Gastrocnemius medialis (tissue), 4 donors: ENCODE data around the gene KRT17.

Source experiments
- POLR2A ChIP-seq, 2 donors: fragments of 450-650 bp; IDR thresholded peaks; one replicate each; pipeline ENCODE4 v1.6.1; 2017; ENCODE audit warnings: antibody characterized with exemption in 2 of 2, mild to moderate bottlenecking in 2 of 2, moderate library complexity in 2 of 2
- TF ChIP-seq, protein P1 (sequence below), 5 experiments: fragments of 450-650 bp in 3 of 5; fragments of 200-600 bp in 2 of 5; sonication (generic) in 2 of 5; IDR thresholded peaks in 4 of 5; conservative IDR thresholded peaks in 1 of 5; 1 replicate in 4 of 5; 2 replicates in 1 of 5; pipeline ENCODE4 v1.5.1; 2016 to 2019; ENCODE audit warnings: antibody characterized with exemption in 5 of 5, mild to moderate bottlenecking in 3 of 5, moderate library complexity in 3 of 5

GRCh38 chr17:41581366-41582060, 42.9 kb downstream of the KRT17 start:
- TF ChIP-seq, protein P1, sequence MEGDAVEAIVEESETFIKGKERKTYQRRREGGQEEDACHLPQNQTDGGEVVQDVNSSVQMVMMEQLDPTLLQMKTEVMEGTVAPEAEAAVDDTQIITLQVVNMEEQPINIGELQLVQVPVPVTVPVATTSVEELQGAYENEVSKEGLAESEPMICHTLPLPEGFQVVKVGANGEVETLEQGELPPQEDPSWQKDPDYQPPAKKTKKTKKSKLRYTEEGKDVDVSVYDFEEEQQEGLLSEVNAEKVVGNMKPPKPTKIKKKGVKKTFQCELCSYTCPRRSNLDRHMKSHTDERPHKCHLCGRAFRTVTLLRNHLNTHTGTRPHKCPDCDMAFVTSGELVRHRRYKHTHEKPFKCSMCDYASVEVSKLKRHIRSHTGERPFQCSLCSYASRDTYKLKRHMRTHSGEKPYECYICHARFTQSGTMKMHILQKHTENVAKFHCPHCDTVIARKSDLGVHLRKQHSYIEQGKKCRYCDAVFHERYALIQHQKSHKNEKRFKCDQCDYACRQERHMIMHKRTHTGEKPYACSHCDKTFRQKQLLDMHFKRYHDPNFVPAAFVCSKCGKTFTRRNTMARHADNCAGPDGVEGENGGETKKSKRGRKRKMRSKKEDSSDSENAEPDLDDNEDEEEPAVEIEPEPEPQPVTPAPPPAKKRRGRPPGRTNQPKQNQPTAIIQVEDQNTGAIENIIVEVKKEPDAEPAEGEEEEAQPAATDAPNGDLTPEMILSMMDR (IDR thresholded peaks at IDR 0.05 in 4 of 5, conservative IDR thresholded peaks at IDR 0.05 in 1 of 5) = no peak
- TF ChIP-seq POLR2A (IDR thresholded peaks at IDR 0.05) = no peak
